ENCODE data around the gene HOXD9. TPM values are rescaled to one million over a fixed set of nuclear protein-coding genes. Genes with fewer than 3 reads are reported as not detected.

HOXD9 gene
- polyA plus RNA-seq, 1 donor from 2014 or later = not detected

DNA sequence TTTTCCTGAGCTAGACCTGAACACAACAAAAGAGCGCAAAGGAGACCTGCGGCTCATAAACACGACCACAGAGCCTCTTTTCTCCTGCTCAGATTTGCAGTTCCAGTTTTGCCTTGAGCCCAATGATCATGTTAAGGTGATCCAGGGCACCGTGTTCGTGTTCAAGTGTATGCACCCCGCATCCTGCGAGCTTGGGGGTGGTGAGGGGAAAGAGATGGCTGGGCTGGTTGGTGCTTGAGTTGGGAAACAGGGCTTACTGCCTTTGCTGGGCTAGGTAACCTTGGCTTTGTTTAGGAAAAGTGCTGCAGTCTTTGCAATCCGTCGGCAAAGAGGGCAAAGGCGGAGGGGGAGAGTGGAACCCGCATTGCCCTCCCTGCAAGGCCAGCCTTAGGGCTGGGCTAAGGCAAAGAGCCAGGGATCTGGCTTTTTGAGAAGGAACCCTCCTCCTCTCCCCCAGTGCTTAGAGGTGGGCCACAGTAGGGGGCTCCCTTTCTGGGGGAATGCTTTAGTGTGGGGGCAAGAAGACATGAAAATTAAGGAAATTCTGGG lies 4.6 kb upstream of the HOXD9 start:
- Histone ChIP-seq H3K27me3 (ENCODE audit: insufficient read depth, low read depth, low read length) (peaks cover 99% of the 10 kb centered on the region), H4K20me1 (ENCODE audit: insufficient read depth) (no peaks in the 10 kb centered on the region), H2AFZ (ENCODE audit: low read depth, low read length) (no peak overlapping the region), H3K4me3 (ENCODE audit: low read length) (no peak overlapping the region), H3K9me2 (ENCODE audit: insufficient read depth, low read length) (no peaks in the 10 kb centered on the region), H3K9ac (ENCODE audit: low read length) (no peak overlapping the region), H3K27ac (ENCODE audit: low read length) (no peak overlapping the region), H3K4me2 (ENCODE audit: low read length) (no peak overlapping the region), H3K36me3 (ENCODE audit: insufficient read depth, low read length) (no peaks in the 10 kb centered on the region), H3K79me2 (replicated peaks; ENCODE audit: insufficient read depth, low read length) (no peaks in the 10 kb centered on the region), H3F3A (ENCODE audit: insufficient read depth, low read length, poor library complexity, severe bottlenecking) (no peaks in the 10 kb centered on the region), H3K9me3 (ENCODE audit: low read length) (peaks cover 27% of the 10 kb centered on the region)
- TF ChIP-seq, protein P1, sequence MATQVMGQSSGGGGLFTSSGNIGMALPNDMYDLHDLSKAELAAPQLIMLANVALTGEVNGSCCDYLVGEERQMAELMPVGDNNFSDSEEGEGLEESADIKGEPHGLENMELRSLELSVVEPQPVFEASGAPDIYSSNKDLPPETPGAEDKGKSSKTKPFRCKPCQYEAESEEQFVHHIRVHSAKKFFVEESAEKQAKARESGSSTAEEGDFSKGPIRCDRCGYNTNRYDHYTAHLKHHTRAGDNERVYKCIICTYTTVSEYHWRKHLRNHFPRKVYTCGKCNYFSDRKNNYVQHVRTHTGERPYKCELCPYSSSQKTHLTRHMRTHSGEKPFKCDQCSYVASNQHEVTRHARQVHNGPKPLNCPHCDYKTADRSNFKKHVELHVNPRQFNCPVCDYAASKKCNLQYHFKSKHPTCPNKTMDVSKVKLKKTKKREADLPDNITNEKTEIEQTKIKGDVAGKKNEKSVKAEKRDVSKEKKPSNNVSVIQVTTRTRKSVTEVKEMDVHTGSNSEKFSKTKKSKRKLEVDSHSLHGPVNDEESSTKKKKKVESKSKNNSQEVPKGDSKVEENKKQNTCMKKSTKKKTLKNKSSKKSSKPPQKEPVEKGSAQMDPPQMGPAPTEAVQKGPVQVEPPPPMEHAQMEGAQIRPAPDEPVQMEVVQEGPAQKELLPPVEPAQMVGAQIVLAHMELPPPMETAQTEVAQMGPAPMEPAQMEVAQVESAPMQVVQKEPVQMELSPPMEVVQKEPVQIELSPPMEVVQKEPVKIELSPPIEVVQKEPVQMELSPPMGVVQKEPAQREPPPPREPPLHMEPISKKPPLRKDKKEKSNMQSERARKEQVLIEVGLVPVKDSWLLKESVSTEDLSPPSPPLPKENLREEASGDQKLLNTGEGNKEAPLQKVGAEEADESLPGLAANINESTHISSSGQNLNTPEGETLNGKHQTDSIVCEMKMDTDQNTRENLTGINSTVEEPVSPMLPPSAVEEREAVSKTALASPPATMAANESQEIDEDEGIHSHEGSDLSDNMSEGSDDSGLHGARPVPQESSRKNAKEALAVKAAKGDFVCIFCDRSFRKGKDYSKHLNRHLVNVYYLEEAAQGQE (IDR thresholded peaks at IDR 0.05; ENCODE audit: borderline replicate concordance) = no peak
- TF ChIP-seq EP300 (conservative IDR thresholded peaks at IDR 0.05; ENCODE audit: poor library complexity, severe bottlenecking) = no peak

GRCh38 chr2:176118601-176119339 lies 3.7 kb upstream of the HOXD9 start:
- H3K4me2 ChIP-seq (ENCODE audit: low read length) = no peak overlapping the region
- no peak overlapping the region for H3K27ac ChIP-seq (ENCODE audit: low read length)
- no peak overlapping the region for H3K9ac ChIP-seq (ENCODE audit: low read length)
- H3F3A ChIP-seq (ENCODE audit: insufficient read depth, low read length, poor library complexity, severe bottlenecking) = no peaks in the 10 kb centered on the region
- no peaks in the 10 kb centered on the region for H3K79me2 ChIP-seq (replicated peaks; ENCODE audit: insufficient read depth, low read length)
- no peaks in the 10 kb centered on the region for H3K36me3 ChIP-seq (ENCODE audit: insufficient read depth, low read length)
- no peak overlapping the region for H3K4me3 ChIP-seq (ENCODE audit: low read length)
- H4K20me1 ChIP-seq (ENCODE audit: insufficient read depth) = no peaks in the 10 kb centered on the region
- H3K27me3 ChIP-seq (ENCODE audit: insufficient read depth, low read depth, low read length) = peaks cover 99% of the 10 kb centered on the region
- no peak for TF ChIP-seq TAF1 (IDR thresholded peaks at IDR 0.05; ENCODE audit: low read depth)
- H3K9me2 ChIP-seq (ENCODE audit: insufficient read depth, low read length) = no peaks in the 10 kb centered on the region
- H3K9me3 ChIP-seq (ENCODE audit: low read length) = peaks cover 22% of the 10 kb centered on the region
- H2AFZ ChIP-seq (ENCODE audit: low read depth, low read length) = no peak overlapping the region

GRCh38 chr2:176120364-176121189 lies 1.9 kb upstream of the HOXD9 start:
- Histone ChIP-seq H3K4me3 (ENCODE audit: low read length) (no peak overlapping the region), H3K79me2 (replicated peaks; ENCODE audit: insufficient read depth, low read length) (no peaks in the 10 kb centered on the region), H4K20me1 (ENCODE audit: insufficient read depth) (no peaks in the 10 kb centered on the region), H2AFZ (ENCODE audit: low read depth, low read length) (no peak overlapping the region), H3K9me2 (ENCODE audit: insufficient read depth, low read length) (no peaks in the 10 kb centered on the region), H3K27ac (ENCODE audit: low read length) (no peak overlapping the region), H3K4me2 (ENCODE audit: low read length) (no peak overlapping the region), H3K27me3 (ENCODE audit: insufficient read depth, low read depth, low read length) (peaks cover 99% of the 10 kb centered on the region), H3K36me3 (ENCODE audit: insufficient read depth, low read length) (no peaks in the 10 kb centered on the region), H3K9me3 (ENCODE audit: low read length) (peaks cover 22% of the 10 kb centered on the region), H3F3A (ENCODE audit: insufficient read depth, low read length, poor library complexity, severe bottlenecking) (no peaks in the 10 kb centered on the region), H3K9ac (ENCODE audit: low read length) (no peak overlapping the region)
- TF ChIP-seq EP300 (conservative IDR thresholded peaks at IDR 0.05; ENCODE audit: poor library complexity, severe bottlenecking) = no peak
- TF ChIP-seq SMC3 (conservative IDR thresholded peaks at IDR 0.05; ENCODE audit: poor library complexity) = no peak
- no peak for TF ChIP-seq TAF1 (IDR thresholded peaks at IDR 0.05; ENCODE audit: low read depth)
- no peak for TF ChIP-seq MXI1 (conservative IDR thresholded peaks at IDR 0.05; ENCODE audit: poor library complexity, severe bottlenecking)
- TF ChIP-seq, protein P2, sequence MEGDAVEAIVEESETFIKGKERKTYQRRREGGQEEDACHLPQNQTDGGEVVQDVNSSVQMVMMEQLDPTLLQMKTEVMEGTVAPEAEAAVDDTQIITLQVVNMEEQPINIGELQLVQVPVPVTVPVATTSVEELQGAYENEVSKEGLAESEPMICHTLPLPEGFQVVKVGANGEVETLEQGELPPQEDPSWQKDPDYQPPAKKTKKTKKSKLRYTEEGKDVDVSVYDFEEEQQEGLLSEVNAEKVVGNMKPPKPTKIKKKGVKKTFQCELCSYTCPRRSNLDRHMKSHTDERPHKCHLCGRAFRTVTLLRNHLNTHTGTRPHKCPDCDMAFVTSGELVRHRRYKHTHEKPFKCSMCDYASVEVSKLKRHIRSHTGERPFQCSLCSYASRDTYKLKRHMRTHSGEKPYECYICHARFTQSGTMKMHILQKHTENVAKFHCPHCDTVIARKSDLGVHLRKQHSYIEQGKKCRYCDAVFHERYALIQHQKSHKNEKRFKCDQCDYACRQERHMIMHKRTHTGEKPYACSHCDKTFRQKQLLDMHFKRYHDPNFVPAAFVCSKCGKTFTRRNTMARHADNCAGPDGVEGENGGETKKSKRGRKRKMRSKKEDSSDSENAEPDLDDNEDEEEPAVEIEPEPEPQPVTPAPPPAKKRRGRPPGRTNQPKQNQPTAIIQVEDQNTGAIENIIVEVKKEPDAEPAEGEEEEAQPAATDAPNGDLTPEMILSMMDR (IDR thresholded peaks at IDR 0.05; ENCODE audit: poor library complexity, severe bottlenecking) = no peak
- TF ChIP-seq, protein P1 (IDR thresholded peaks at IDR 0.05; ENCODE audit: borderline replicate concordance) = no peak
- TF ChIP-seq RAD21 (conservative IDR thresholded peaks at IDR 0.05) = no peak
- TF ChIP-seq EZH2 (IDR thresholded peaks at IDR 0.05; ENCODE audit: borderline replicate concordance, insufficient read depth, low read length, poor library complexity, severe bottlenecking) = no peak
- TF ChIP-seq POLR2AphosphoS5 (IDR thresholded peaks at IDR 0.05) = no peak

Data from neural cell (in vitro differentiated cells).